Right ventricle myocardium inferior (tissue), 1 donor: ENCODE results near the gene ABCB10. TPM values are rescaled to one million over a fixed set of nuclear protein-coding genes. Genes with fewer than 3 reads are reported as not detected.
A peak's percentile ranks its signal among the peaks of the same experiment; 100 is the strongest.
"Not testable (repeated sequence)": the region's sequence is repeated elsewhere in the genome, so short reads cannot be mapped to it uniquely, and the experiment has no call there.

ENCODE experiments used
- ATAC-seq: fragments of 200-7000 bp; cut with Tn5 transposase; one replicate; pipeline ENCODE4 v1.9.1; 2020; ENCODE audit warnings: mild to moderate bottlenecking, moderate library complexity
- DNase-seq: peaks from one replicate; pipeline ENCODE4 v3.0.0; 2021; ENCODE audit errors: missing footprints
- intact Hi-C: fragments of 100-400 bp; cut with DNase I; formaldehyde crosslinking; loops from one replicate; pipeline ENCODE4 v1.11.0; 2022
- long read RNA-seq: library from polyadenylated mRNA; unstranded; transcript quantifications from one replicate; pipeline ENCODE4 v2.0.0, GENCODE V29; 2021
- total RNA-seq: library from RNA; stranded (reverse); fragmentation: NEBNext Ultra II Directional; extraction: Animal tissue kit (Norgen Biotek cat#: 25700); gene quantifications from one replicate; pipeline ENCODE4 v1.2.1, GENCODE V29; 2021
- donor health status: DM: no; HTN: yes; CAD: no; lungs with severe emphysema.

ABCB10 gene
- total RNA-seq = 12.7 TPM
- long read RNA-seq, transcript ABCB10-201 (13 exons, 3,857 nt) = major isoform, 12 of 13 reads
- long read RNA-seq, partial matches to known transcripts = 1 of 13 reads
- long read RNA-seq, other reads (novel, unspliced or antisense) = 0 of 13 reads

GRCh38 chr1:229558460-229559335 lies at the start of gene ABCB10:
Gene ABCB10, minus strand, starts transcription at chr1:229558707. Its CDS starts 55 bp downstream, at chr1:229558652.
- ATAC-seq (peak; percentile 96), DNase-seq (peak; percentile 97)
- intact Hi-C loops = loop anchor here (1.0 to 10.0 kb wide), 3 partner anchors 39 to 746 kb away; partner anchors contain the start of genes TAF5L and URB2

GRCh38 chr1:229607370-229607769 lies 48.9 kb upstream of the ABCB10 start:
- intact Hi-C loops = no loop called here
- DNase-seq = no peak
- ATAC-seq = no peak

DNA sequence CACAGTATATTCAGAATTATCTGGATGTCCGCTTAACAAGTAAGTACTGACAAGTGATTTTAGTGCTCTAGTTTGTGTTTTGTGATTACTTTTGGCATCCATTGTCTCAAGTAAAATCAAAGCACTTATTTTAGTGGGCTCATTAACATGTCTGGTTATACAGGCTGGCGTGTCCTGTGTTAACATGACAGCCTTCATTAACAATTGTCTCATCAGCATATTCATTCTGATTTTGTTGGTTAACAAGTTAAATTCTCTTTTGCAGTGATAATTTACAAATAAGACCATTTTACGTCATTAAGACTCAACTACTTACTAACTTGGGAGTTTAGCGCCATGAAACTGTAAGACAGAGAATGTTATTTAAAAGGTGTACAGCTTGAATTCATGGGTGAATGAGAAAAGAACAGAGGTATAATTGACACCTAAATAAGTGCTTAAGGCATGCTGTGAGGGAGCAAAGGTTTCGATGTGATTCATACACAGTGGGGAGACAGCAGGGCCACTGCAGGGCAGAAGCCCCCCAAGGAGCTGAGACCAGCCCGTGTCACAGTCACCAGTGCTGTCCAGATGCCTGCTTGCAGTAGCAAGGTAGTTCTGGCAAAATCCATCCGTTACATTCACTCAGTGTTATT lies 45.0 kb upstream of the ABCB10 start:
- ATAC-seq = no peak
- DNase-seq = no peak
- intact Hi-C loops = no loop called here

- ATAC-seq = no peak
- no peak for DNase-seq
- intact Hi-C loops = no loop called here
Measured at GRCh38 chr1:229600229-229600628, 41.7 kb upstream of the ABCB10 start.

DNA sequence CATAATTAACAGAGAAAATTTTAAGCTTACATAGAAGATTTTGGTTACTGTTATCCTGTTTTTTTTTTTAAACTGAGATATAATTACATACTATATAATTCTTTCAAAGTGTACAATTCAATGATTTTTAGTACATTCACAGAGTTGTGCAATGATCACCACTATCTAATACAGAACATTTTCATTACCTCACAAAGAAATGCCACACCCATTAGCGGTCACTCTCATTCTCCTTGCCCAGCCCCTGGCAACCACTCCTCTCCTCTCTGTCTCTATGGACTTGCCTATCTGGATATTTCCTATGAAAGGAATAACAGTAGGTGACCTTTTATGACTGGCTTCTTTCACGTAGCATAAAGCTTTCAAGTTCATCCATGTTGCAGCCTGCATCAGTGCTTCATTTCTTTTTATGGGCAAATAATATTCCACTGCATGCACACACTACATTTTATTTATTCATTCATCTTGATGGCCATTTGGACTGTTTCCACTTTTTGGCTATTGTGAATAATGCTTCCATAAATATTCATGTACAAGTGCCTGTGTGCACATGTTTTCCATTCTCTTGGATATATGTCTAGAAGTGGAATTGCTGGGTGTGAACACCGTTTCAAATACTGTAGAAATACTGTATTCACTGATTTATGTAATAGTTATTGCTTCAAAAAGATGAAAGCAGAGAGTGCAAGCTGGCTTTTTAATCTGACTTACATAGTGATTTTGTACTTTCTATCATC lies 40.9 kb upstream of the ABCB10 start:
- DNase-seq (no peak), ATAC-seq (peak; percentile 50)
- intact Hi-C loops = loop anchor here (5.0 kb wide), 1 partner anchor 42 kb away; the partner anchor contains the start of gene ABCB10

DNA sequence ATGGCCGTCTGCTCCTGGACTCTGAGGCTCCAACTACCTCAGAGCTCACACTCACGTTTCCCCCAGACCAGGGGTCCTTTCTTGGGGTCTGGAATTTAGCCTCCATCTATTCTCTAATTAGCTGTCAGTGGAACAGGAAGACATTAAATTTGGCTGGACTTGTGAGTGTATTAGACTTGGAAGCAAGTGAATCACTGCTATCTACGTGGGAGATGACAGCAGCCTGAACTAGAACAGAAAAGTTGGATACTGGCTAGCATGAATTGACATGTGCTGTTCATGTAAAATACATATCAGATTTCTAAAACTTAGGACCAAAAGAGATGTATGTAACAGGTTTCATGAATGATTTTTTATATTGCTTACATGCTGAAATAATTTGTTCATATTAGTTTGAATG lies 39.4 kb upstream of the ABCB10 start:
- no peak for DNase-seq
- intact Hi-C loops = loop anchor here (5.0 kb wide), 1 partner anchor 41 kb away; the partner anchor contains the start of gene ABCB10
- no peak for ATAC-seq

GRCh38 chr1:229596925-229597699 lies 38.6 kb upstream of the ABCB10 start:
- ATAC-seq (peak; percentile 96), DNase-seq (peak; percentile 75)
- intact Hi-C loops = loop anchor here (5.0 kb wide), 1 partner anchor 40 kb away; the partner anchor contains the start of gene ABCB10

DNA sequence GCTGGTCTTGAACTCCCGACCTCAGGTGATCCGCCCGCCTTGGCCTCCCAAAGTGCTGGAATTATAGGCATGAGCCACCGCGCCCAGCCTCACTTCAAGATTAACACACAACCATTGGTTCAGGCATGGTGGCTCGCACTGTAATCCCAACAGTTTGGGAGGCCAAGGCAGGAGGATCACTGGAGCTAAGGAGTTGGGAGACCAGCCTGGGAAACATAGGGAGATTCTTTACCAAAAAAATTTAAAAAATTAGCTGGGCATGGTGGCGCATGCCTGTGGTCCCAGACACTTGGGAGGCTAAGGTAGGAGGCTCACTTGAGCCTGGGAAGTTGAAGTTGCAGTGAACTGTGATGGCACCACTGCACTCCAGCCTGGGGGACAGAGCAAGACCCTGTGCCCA lies 37.4 kb upstream of the ABCB10 start:
- intact Hi-C loops = loop anchor here (5.0 kb wide), 1 partner anchor 39 kb away; the partner anchor contains the start of gene ABCB10
- DNase-seq, ATAC-seq: not testable (repeated sequence)

DNA sequence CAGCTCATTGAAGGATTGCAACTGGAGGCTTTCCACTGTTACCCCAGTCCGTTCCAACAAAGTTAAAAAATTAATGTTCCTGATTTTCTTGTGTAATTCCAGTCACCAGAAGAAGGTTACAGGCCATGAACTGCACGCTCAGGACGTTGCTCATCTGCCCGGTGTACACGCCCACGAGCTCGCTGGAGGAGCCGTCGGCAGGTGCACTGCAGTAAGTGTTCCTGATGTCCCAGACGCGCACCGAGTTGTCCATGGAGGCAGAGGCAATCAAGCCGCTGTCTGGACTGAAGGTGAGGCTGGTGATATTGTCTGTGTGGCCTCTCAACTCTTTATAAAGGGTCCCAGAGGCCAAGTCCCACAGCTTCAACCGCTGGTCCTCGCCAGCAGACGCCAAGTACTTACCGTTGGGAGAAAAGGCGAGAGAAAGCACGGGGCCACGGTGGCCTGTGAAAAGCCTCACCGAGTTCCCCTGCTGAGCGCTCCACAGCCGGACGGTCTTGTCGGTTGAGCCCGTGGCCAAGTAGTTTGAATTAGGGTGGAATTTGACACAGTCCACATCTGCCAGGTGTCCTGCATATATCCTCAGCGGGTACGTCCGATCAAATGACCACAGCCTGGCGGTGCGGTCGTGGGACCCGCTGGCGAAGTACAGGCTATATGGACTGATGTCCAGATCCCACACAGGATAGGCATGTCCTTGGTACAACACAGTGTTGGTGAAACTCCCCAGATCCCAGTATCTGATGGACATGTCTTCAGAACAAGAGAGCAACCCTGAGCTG lies 35.9 kb upstream of the ABCB10 start:
- DNase-seq (no peak), ATAC-seq (no peak)
- intact Hi-C loops = loop anchor here (5.0 kb wide), 1 partner anchor 37 kb away; the partner anchor contains the start of gene ABCB10

DNA sequence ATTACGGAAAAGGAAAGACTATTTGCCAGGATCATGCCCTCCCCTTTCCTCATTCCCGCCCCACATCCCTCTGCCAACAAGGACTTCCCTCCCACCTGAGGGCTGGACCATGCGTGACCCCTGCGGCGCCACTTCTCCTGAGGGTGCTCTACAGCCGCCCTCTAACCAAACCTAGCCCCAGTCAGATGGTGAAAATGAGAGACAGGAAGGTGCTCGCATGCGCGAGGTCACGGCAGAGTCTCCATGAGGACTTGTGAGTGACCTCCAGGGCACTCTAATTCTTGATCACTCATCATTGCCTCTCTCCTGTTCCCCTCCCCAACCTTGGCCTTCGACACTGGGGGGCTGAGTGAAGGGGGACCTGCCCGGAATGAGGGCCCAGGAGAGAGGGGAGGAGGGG lies 35.3 kb upstream of the ABCB10 start:
- ATAC-seq = no peak
- intact Hi-C loops = no loop called here
- no peak for DNase-seq

- DNase-seq (no peak), ATAC-seq (no peak)
- intact Hi-C loops = no loop called here
Measured at GRCh38 chr1:229590119-229590518, 31.6 kb upstream of the ABCB10 start.

GRCh38 chr1:229585338-229585737 lies 26.8 kb upstream of the ABCB10 start:
- intact Hi-C loops = no loop called here
- DNase-seq (no peak), ATAC-seq (no peak)

DNA sequence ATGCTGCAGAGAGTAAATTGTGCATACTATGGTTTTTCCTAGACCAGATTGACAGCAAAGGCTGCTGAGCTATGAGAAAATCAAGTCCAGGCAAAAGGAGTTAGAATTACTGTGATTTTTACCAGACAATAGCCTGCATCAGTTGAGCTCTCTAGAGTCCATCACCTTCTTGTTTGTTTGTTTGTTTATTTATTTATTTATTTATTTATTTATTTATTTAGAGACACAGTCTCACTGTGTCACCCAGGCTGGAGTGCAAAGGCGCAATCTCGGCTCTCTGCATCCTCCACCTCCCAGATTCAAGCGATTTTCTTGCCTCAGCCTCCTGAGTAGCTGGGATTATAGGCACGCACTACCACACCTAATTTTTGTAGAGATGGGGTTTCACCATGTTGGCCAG lies 24.2 kb upstream of the ABCB10 start:
- intact Hi-C loops = no loop called here

DNA sequence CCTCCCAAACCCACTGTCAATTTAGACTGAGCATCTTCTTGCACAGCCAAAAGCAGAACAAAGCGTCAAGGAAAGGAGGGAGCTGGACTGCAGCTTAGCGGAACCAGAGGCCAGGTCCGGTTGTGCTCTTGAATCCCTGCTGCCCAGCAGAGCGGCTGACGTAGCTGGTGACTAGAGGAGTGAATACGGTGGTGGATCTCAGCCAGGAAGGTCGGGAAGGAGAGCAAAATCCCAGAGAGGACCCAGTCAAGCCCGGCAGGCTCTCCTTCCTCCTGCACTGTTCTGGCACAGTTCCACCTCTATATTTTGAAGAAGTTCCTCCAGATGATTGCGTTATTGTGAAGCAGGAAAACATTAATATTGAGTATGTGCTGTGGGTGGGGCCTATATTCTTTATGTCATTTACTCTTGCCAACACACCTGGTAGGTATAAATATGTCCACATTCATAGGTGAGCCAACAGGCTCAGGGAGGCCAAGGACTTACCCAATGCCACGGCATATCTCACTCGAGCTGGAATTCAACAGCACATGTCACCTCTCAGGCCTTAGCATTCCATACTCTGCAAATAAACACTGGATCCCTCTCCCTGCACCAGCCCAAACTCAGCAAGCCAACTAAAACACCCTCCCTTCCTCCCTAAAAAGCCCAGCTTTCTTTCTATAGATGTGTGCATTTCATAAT lies 23.6 kb upstream of the ABCB10 start:
- ATAC-seq (peak; percentile 59), DNase-seq (peak; percentile 83)

More for the DNA sequence above, 24.2 kb upstream of the ABCB10 start:
- no peak for ATAC-seq
- DNase-seq = no peak

DNA sequence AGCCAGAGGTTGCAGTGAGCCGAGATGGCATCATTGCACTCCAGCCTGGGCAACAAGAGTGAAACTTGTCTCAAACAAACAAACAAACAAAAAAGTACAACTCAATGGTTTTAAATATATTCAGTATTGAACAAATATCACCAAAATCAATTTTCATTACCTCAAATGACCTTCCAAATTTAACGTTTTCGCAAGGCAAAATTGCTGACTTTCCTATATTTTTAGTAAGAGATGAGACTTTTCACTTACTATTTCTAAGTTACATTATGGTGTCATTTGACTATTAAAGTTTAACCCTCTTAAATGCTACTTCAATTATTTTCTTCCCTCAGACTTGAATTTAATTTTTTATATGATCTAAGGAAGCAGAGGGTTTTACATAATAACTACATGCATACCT lies 23.0 kb upstream of the ABCB10 start:
- no peak for DNase-seq
- intact Hi-C loops = no loop called here
- no peak for ATAC-seq

More for the DNA sequence above, 23.6 kb upstream of the ABCB10 start:
- intact Hi-C loops = no loop called here

DNA sequence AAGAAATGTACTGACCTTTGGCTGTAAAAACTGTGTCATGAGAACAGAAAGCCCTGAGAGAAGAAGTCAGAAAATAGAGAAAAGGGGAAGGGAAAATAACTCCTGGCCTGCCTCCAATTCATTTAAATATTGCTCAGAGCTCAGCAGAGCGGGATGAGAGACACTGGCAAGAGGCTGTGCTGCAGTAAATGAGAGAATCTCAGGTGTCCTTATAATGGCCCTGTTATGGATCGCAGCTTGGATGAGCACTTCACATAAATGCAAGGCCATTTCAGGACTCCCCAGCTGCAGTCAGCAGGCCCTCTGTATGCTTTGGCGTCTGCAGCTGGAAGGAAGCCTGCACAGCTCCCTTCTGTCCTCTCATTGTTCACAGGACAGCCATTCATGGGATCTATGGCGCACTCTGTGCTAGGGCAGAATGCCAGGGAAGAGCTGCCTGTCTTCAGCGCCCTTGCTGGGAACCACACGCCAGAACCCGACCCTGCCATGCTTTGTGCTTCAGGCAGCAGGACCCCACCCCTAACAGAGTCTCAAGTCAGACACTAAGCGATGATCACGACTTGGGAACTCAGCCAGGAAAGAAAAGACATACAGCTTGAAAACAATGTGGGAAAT lies 20.7 kb upstream of the ABCB10 start:
- intact Hi-C loops = no loop called here
- peak; percentile 73 for DNase-seq
- ATAC-seq = peak; percentile 86
